ENCODE results near the gene SFXN3. TPM values are rescaled to one million over a fixed set of nuclear protein-coding genes. Genes with fewer than 3 reads are reported as not detected.

The SFXN3 gene
- total RNA-seq, 4 donors from 2014 or later = 57.6 to 296 (median 74.3) TPM

- TF ChIP-seq POLR2AphosphoS5 (IDR thresholded peaks at IDR 0.05) (no peak), POLR2A (IDR thresholded peaks at IDR 0.05) (no peak), EP300 (IDR thresholded peaks at IDR 0.05) (no peak)
- TF ChIP-seq, protein P1, sequence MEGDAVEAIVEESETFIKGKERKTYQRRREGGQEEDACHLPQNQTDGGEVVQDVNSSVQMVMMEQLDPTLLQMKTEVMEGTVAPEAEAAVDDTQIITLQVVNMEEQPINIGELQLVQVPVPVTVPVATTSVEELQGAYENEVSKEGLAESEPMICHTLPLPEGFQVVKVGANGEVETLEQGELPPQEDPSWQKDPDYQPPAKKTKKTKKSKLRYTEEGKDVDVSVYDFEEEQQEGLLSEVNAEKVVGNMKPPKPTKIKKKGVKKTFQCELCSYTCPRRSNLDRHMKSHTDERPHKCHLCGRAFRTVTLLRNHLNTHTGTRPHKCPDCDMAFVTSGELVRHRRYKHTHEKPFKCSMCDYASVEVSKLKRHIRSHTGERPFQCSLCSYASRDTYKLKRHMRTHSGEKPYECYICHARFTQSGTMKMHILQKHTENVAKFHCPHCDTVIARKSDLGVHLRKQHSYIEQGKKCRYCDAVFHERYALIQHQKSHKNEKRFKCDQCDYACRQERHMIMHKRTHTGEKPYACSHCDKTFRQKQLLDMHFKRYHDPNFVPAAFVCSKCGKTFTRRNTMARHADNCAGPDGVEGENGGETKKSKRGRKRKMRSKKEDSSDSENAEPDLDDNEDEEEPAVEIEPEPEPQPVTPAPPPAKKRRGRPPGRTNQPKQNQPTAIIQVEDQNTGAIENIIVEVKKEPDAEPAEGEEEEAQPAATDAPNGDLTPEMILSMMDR (IDR thresholded peaks at IDR 0.05) = no peak
- no peak for DNase-seq (ENCODE audit: low spot score in 2 of 2)
- Histone ChIP-seq H3K4me3 (no peak overlapping the region), H3K9me3 (no peaks in the 10 kb centered on the region), H3K27me3 (peaks cover 10% of the 10 kb centered on the region), H3K4me1 (peaks cover 22% of the 10 kb centered on the region), H3K27ac (no peak overlapping the region), H3K36me3 (no peaks in the 10 kb centered on the region)
- WGBS = 56% methylated on average over 20 of the region's 20 CpGs
Observed at GRCh38 chr10:101018118-101018599, 12.9 kb upstream of the SFXN3 start.

- Histone ChIP-seq H3K4me3 (no peak overlapping the region), H3K36me3 (no peaks in the 10 kb centered on the region), H3K4me1 (peaks cover 15% of the 10 kb centered on the region), H3K27ac (no peak overlapping the region), H3K9me3 (no peaks in the 10 kb centered on the region), H3K27me3 (peaks cover 10% of the 10 kb centered on the region)
- 12% methylated on average over 18 of the region's 45 CpGs for WGBS
- TF ChIP-seq POLR2AphosphoS5 (IDR thresholded peaks at IDR 0.05) (no peak), EP300 (IDR thresholded peaks at IDR 0.05) (no peak), POLR2A (IDR thresholded peaks at IDR 0.05) (no peak)
- TF ChIP-seq, protein P1 (IDR thresholded peaks at IDR 0.05) = peak; percentile 33 to 77
- DNase-seq (ENCODE audit: low spot score in 2 of 2) = peak; percentile 88 to 90
Observed at GRCh38 chr10:101018600-101019439, 12.2 kb upstream of the SFXN3 start.

- 71% methylated on average over 2 of the region's 2 CpGs for WGBS
Observed at GRCh38 chr10:101019440-101019703, 11.7 kb upstream of the SFXN3 start.

DNA sequence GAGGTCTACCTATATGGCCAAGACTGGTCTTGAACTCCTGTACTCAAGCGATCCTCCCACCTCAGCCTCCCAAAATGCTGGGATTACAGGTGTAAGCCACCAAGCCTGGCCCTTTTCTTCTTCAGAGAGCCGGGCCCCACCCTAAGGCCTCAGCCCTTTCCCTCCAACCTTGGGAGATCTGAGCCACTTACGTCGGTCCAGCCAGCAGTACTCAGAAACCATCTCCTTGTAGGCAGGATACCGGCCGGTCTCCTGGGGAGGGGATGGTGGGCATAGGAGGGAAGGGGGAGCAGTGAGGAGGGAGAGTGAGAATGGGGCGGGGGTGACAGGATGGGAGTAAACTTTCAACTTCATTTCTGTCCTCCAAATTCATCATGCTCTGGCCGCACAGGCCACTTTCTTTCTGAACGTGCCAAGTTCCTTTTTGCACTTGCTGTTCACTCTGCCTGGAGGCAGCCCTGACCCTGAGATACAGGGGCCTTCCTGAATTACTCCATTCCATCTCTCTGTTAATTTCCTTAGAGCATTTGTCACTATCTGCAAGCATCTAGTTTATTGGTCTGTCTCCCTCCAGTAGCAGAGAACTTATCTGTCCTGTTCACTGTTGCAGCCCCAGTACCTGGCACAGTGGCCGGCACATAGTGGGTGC, 10.5 kb upstream of the SFXN3 start:
- Histone ChIP-seq H3K27me3 (peaks cover 10% of the 10 kb centered on the region), H3K27ac (no peak overlapping the region), H3K4me1 (peaks cover 9% of the 10 kb centered on the region), H3K4me3 (no peak overlapping the region), H3K36me3 (no peaks in the 10 kb centered on the region), H3K9me3 (no peaks in the 10 kb centered on the region)
- DNase-seq (ENCODE audit: low spot score in 2 of 2) = no peak
- TF ChIP-seq POLR2AphosphoS5 (IDR thresholded peaks at IDR 0.05) (no peak), POLR2A (IDR thresholded peaks at IDR 0.05) (no peak), EP300 (IDR thresholded peaks at IDR 0.05) (no peak)
- TF ChIP-seq, protein P1 (IDR thresholded peaks at IDR 0.05) = no peak
- 91% methylated on average over 10 of the region's 10 CpGs for WGBS

More at GRCh38 chr10:101019440-101019703, 11.7 kb upstream of the SFXN3 start:
- peaks cover 10% of the 10 kb centered on the region for H3K27me3 ChIP-seq
- H3K4me3 ChIP-seq = no peak overlapping the region
- H3K9me3 ChIP-seq = no peaks in the 10 kb centered on the region
- H3K27ac ChIP-seq = no peak overlapping the region
- TF ChIP-seq, protein P1 (IDR thresholded peaks at IDR 0.05) = no peak
- no peak for TF ChIP-seq POLR2AphosphoS5 (IDR thresholded peaks at IDR 0.05)
- TF ChIP-seq EP300 (IDR thresholded peaks at IDR 0.05) = no peak
- TF ChIP-seq POLR2A (IDR thresholded peaks at IDR 0.05) = no peak
- no peaks in the 10 kb centered on the region for H3K36me3 ChIP-seq
- DNase-seq (ENCODE audit: low spot score in 2 of 2) = no peak
- H3K4me1 ChIP-seq = peaks cover 10% of the 10 kb centered on the region

GRCh38 chr10:101021239-101021638, 9.8 kb upstream of the SFXN3 start:
- Histone ChIP-seq H3K36me3 (no peaks in the 10 kb centered on the region), H3K27me3 (peaks cover 9% of the 10 kb centered on the region), H3K9me3 (no peaks in the 10 kb centered on the region), H3K4me3 (no peak overlapping the region), H3K27ac (no peak overlapping the region), H3K4me1 (peaks cover 9% of the 10 kb centered on the region)
- no peak for DNase-seq (ENCODE audit: low spot score in 2 of 2)
- TF ChIP-seq POLR2AphosphoS5 (IDR thresholded peaks at IDR 0.05) (no peak), EP300 (IDR thresholded peaks at IDR 0.05) (no peak), POLR2A (IDR thresholded peaks at IDR 0.05) (no peak)
- TF ChIP-seq, protein P1 (IDR thresholded peaks at IDR 0.05) = no peak
- 68% methylated on average over 4 of the region's 4 CpGs for WGBS
